Stimulated activated CD8-positive, alpha-beta memory T cell treated with anti-CD3 and anti-CD28 coated beads, Interleukin-4, amount 100 ng/mL, for 4 hours (primary cell): ENCODE measurements around the gene KRTAP4-12.
"Not testable (repeated sequence)": the region's sequence is repeated elsewhere in the genome, so short reads cannot be mapped to it uniquely, and the experiment has no call there.

Experiments used
- DNase-seq, 2 donors: peaks; one replicate each; pipeline ENCODE4 v3.0.0-alpha.2; 2020; ENCODE audit warnings: low read depth in 2 of 2, low spot score in 1 of 2

The KRTAP4-12 gene

DNA sequence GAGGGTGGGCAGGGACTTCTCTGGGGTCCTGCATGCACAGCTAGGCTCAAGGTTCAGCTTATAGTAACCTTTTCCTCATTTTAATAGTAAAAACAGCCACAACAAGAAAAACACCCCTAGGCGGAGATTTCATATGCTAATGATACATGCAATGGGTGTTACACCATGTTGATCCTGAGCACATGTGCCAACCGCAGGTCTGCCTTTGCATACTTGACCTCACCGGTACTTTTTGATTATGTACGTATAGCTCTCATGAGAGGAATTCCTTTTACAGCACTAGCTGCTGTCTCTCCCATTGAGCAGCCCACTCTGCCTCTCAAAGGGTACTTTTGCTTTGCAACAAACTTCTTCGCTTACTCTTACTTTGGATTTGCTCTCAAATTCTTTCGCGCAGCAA is 27.9 kb downstream of the KRTAP4-12 start:
- no peak for DNase-seq

DNA sequence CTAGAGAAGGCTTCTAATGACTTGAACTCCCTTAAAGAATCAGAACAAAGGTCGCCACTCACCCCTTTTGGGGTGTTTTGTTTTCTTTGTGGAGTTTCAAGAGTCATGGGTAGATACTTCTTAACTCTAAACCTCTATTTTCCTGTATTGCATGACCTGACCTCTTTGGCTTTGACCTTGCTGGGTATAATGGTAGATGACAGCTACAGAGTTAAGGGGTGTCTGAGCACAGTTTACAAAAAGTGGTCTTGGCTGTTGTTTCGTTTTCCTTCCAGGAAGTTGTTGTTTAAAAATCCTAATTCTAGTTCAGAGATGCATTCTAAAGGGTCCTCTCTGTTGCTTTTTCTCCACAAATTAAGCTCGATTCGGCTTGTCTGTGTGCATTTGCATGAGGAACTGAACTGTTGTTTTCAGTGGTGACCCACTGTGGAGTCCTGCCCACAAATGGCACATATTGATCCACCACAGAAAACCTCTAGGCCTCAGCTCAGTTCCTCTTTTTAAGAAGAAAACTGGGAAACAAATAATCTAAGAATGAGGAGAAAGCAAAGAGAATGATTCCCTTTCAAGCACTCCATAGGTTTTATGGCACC is 35.1 kb downstream of the KRTAP4-12 start:
- DNase-seq, result not testable (repeated sequence)

DNA sequence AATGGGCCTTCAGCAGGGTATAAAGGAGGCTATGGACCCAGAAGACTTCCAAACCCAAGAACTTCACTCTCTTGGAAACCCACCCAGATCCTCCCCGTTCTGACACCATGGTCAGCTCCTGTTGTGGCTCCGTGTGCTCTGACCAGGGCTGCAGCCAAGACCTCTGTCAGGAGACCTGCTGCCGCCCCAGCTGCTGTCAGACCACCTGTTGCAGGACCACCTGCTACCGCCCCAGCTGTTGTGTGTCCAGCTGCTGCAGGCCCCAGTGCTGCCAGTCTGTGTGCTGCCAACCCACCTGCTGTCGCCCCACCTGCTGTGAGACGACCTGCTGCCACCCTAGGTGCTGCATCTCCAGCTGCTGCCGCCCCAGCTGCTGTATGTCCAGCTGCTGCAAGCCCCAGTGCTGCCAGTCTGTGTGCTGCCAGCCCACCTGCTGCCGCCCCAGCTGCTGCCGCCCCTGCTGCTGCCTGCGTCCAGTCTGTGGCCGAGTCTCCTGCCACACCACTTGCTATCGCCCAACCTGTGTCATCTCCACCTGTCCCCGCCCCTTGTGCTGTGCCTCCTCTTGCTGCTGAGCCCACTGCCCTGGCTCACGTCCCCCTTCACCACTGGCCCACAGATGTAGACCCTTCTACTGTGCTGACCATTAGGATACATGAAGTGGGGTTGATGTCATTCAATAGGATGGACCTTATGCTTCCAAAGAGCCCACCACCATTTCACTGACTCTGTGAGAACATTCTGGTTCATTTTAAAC is 39.7 kb downstream of the KRTAP4-12 start, which contains the start of gene KRTAP4-7:
Gene KRTAP4-7, plus strand, starts transcription at position 51 of the 757 bp plus-strand sequence. Its CDS starts 57 bp downstream, at position 108.
- DNase-seq, result not testable (repeated sequence)

DNA sequence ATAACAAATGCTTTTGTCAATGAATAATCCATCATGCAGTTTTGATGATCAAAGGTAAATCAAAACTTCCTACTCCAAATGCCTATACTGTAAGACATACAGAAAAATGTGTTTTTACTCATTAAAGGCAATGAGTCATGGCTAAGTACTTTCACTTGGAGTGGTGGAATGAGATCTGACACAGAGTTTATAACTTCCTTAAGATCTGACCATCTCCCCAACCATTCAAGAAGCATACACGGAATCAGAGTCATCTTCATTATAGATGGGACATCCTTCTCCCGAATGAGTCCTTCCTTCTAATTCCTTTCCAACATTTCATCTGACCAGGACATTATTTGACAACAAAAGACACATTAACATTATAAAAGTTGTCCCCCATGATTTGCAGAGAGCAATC is 40.6 kb downstream of the KRTAP4-12 start:
- not testable (repeated sequence) for DNase-seq

DNA sequence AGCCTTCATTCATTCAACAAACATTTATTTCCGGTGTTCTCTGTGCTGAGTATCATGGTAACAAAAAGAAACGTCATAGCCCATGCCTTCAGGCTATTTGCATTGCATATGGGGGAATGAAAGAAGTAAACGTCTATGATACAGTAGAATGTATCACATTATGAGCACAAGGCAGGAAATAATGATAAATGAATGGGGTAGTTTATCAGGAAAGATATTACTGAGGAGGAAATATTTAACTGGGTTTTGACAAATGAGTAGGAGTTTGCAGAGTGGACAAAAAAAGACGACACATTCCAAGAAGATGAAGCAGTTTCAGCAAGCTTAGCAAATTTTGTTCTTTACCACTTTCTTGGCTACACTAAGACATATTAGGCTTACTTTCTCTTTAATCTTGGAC is 41.4 kb downstream of the KRTAP4-12 start:
- DNase-seq, result no peak

DNA sequence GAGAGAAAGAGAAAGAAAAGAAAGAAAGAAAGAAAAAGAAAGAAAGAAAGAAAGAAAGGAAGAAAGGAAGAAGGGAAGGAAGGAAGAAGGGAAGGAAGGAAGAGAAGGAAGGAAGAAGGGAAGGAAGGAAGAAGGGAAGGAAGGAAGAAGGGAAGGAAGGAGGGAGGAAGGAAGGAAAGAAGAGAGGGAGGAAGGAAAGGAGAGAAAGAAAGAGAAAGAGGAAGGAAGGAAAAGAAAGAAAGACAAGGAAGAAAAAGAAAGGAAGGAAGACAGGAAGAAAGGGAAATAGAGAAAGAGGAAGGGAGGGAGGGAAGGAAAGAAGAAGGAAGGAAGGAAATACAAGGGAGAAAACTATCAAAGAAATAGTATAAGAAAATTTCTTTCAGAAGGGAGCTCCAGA is 47.2 kb downstream of the KRTAP4-12 start:
- DNase-seq, result no peak

DNA sequence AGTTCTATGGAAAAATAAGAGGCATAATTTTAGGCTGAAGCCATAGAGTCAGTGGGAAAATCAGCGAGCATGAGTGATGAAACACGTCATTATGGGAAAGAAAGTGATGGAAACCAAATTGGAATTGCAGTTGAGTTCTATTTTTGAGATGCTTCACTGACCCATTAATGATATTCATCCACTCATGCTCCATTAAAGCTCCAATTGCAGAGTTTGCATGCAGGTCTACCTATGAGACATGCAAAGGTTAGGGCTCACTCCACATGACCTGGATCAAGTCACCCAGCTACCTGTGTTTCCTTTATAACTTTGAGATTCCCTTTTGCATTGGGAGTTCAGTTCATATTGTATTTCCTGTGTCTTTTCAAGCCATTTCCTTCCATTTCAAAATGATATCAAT is 50.3 kb downstream of the KRTAP4-12 start:
- no peak for DNase-seq
